HepG2 (cell line): ENCODE measurements around the gene ERC1. TPM values are rescaled to one million over a fixed set of nuclear protein-coding genes. Genes with fewer than 3 reads are reported as not detected.

Experiments used
- ATAC-seq: fragments of 200-7000 bp; cut with Tn5 transposase; 3 replicates; pipeline ENCODE4 v1.9.1; 2020; ENCODE audit warnings: mild to moderate bottlenecking, moderate library complexity
- BruUV-seq: library from RNA; stranded (reverse); fragments of 400-500 nt; replicated peaks from 2 replicates; lab custom pipeline; 2021; lab: Mats Ljungman, UMichigan
- CTCF ChIA-PET: fragments of 300-600 bp; formaldehyde crosslinking; extraction: SDS; loops from one replicate; lab custom pipeline; 2021; ENCODE audit warnings: low total read pairs, inconsistent platforms, low intra/inter-chr PET ratio; lab: Yijun Ruan, JAX
- POLR2A ChIA-PET: fragments of 350-600 bp; sonication (Branson Sonifier 250); formaldehyde crosslinking; loops from one replicate; lab custom pipeline; 2020; ENCODE audit warnings: antibody characterized with exemption, inconsistent platforms; lab: Yijun Ruan, JAX
- DNase-seq: peaks from one replicate; pipeline ENCODE4 v3.0.0-alpha.2; 2015; ENCODE audit warnings: low spot score
- FAIRE-seq: peaks from 3 replicates; lab custom pipeline; 2011; peaks lifted over from hg19 to GRCh38; lab: Jason Lieb, UNC
- H2AFZ ChIP-seq: one replicate; pipeline ENCODE4 v1.6.1; 2011; ENCODE audit warnings: low read length, inconsistent platforms
- H3K27ac ChIP-seq: fragments of 300-600 bp; 3 replicates; pipeline ENCODE4 v1.8.0; 2011; ENCODE audit warnings: mixed run types, mild to moderate bottlenecking, mixed read lengths, low read length, inconsistent platforms; ENCODE audit not compliant: insufficient read depth; ENCODE audit errors: extremely low read length
- H3K27me3 ChIP-seq, 2 experiments: fragments of 200-600 bp in 1 of 2; 2 replicates in 1 of 2; 3 replicates in 1 of 2; pipeline versions ENCODE4 v1.6.0 to v1.8.0; 2011; ENCODE audit warnings: low read length in 2 of 2, mild to moderate bottlenecking in 2 of 2, moderate library complexity in 2 of 2, inconsistent platforms in 1 of 2; ENCODE audit not compliant: insufficient read depth in 2 of 2, control insufficient read depth in 1 of 2
- H3K36me3 ChIP-seq, 2 experiments: fragments of 200-600 bp in 1 of 2; replicated peaks in 1 of 2; 2 replicates in 1 of 2; 3 replicates in 1 of 2; pipeline versions ENCODE4 v1.5.1 to v1.8.0; 2011; ENCODE audit warnings: low read length in 2 of 2, inconsistent platforms in 1 of 2; ENCODE audit not compliant: insufficient read depth in 2 of 2, control insufficient read depth in 1 of 2
- H3K4me1 ChIP-seq: 2 replicates; pipeline ENCODE4 v1.5.1; 2012; ENCODE audit warnings: low read length, inconsistent platforms; ENCODE audit not compliant: insufficient read depth
- H3K4me2 ChIP-seq: 2 replicates; pipeline ENCODE4 v1.6.0; 2011; ENCODE audit warnings: low read depth, low read length, inconsistent platforms
- H3K4me3 ChIP-seq, 3 experiments: fragments of 200-600 bp in 1 of 3; sonication (generic), shearing (Covaris generic) in 1 of 3; replicated peaks in 1 of 3; 2 replicates each; pipeline ENCODE4 v1.5.1; 2011 to 2016; ENCODE audit warnings: low read length in 3 of 3, inconsistent platforms in 2 of 3, low read depth in 2 of 3, mild to moderate bottlenecking in 2 of 3, control low read depth in 1 of 3, mixed read lengths in 1 of 3; ENCODE audit not compliant: insufficient read depth in 1 of 3
- H3K79me2 ChIP-seq: one replicate; pipeline ENCODE4 v1.6.1; 2011; ENCODE audit warnings: low read length, inconsistent platforms; ENCODE audit not compliant: insufficient read depth
- H3K9ac ChIP-seq: 2 replicates; pipeline ENCODE4 v1.6.0; 2011; ENCODE audit warnings: mild to moderate bottlenecking, low read depth, low read length, inconsistent platforms; ENCODE audit not compliant: insufficient read depth
- H3K9me3 ChIP-seq: 2 replicates; pipeline ENCODE4 v1.5.1; 2012; ENCODE audit warnings: mild to moderate bottlenecking, low read length
- H4K20me1 ChIP-seq: 2 replicates; pipeline ENCODE4 v1.6.0; 2011; ENCODE audit warnings: inconsistent platforms, mild to moderate bottlenecking, low read length, moderate library complexity; ENCODE audit not compliant: insufficient read depth
- AGO1 ChIP-seq: fragments of 200-400 bp; formaldehyde crosslinking; IDR thresholded peaks from 2 replicates; pipeline ENCODE4 v1.6.1; 2017; ENCODE audit warnings: mild to moderate bottlenecking, low read depth, low read length, moderate library complexity; ENCODE audit not compliant: poor library complexity, severe bottlenecking
- CREB1 ChIP-seq, 2 experiments: fragments of 450-650 bp in 1 of 2; IDR thresholded peaks; 2 replicates each; pipeline ENCODE4 v1.6.1; 2016 to 2017; ENCODE audit warnings: control low read depth in 1 of 2, mild to moderate bottlenecking in 1 of 2, missing compliant biosample characterization in 1 of 2, missing genetic modification characterization in 1 of 2
- MEF2D ChIP-seq: sonication (generic); formaldehyde crosslinking; IDR thresholded peaks from 2 replicates; pipeline ENCODE4 v1.5.1; 2020; ENCODE audit warnings: mild to moderate bottlenecking, missing genetic modification reagents
- SP4 ChIP-seq: sonication (generic); formaldehyde crosslinking; IDR thresholded peaks from 2 replicates; pipeline ENCODE4 v1.8.1; 2023; ENCODE audit warnings: mild to moderate bottlenecking, missing genetic modification reagents
- ZHX1 ChIP-seq: sonication (generic); formaldehyde crosslinking; IDR thresholded peaks from 2 replicates; pipeline ENCODE4 v1.8.1; 2022; ENCODE audit warnings: low read depth, mild to moderate bottlenecking, missing genetic modification reagents
- ZNF160 ChIP-seq: sonication (generic); formaldehyde crosslinking; IDR thresholded peaks from 2 replicates; pipeline ENCODE4 v1.8.0; 2022; ENCODE audit warnings: mild to moderate bottlenecking, inconsistent platforms, missing genetic modification reagents
- ZNF317 ChIP-seq: sonication (generic); formaldehyde crosslinking; IDR thresholded peaks from 2 replicates; pipeline ENCODE4 v1.5.0; 2020; ENCODE audit warnings: mild to moderate bottlenecking, missing genetic modification reagents
- ZNF333 ChIP-seq: sonication (generic); formaldehyde crosslinking; IDR thresholded peaks from 2 replicates; pipeline ENCODE4 v1.4.0; 2020; ENCODE audit warnings: mild to moderate bottlenecking, missing genetic modification reagents, borderline replicate concordance
- ZNF430 ChIP-seq: sonication (generic); formaldehyde crosslinking; IDR thresholded peaks from 2 replicates; pipeline ENCODE4 v1.9.0; 2021; ENCODE audit warnings: mild to moderate bottlenecking, missing genetic modification reagents
- ZNF644 ChIP-seq: IDR thresholded peaks from 2 replicates; pipeline ENCODE4 v1.6.1; 2016; ENCODE audit warnings: low read depth
- ZSCAN30 ChIP-seq: sonication (generic); formaldehyde crosslinking; IDR thresholded peaks from 2 replicates; pipeline ENCODE4 v1.5.0; 2020; ENCODE audit warnings: mild to moderate bottlenecking, missing genetic modification reagents
- WGBS: methylation state at CpG from one replicate; pipeline ENCODE4 v1.1.6; 2017; ENCODE audit warnings: low lambda C conversion rate; 5-methylcytosine and 5-hydroxymethylcytosine counted together
- in situ Hi-C: cut with HindIII; loops from 2 replicates; pipeline ENCODE4 v1.10.0; 2017; ENCODE audit warnings: low pct_unique_long_range_greater_than_20kb; ENCODE audit not compliant: extremely low pct_ligation_motif_present
- intact Hi-C: fragments of 100-400 bp; cut with micrococcal nuclease; formaldehyde crosslinking; loops from one replicate; pipeline ENCODE4 v1.10.0; 2022; ENCODE audit not compliant: unreplicated experiment
- polyA plus RNA-seq, 8 experiments: library from polyadenylated mRNA; depleted of rRNA in 3 of 8; stranded (reverse) in 7 of 8; unstranded in 1 of 8; fragments of >200 nt; fragmentation: Illumina TruSeq in 4 of 8; extraction: Trizol in 4 of 8; gene quantifications; 2 replicates each; pipeline versions ENCODE4 v1.2.1 to v1.2.3, GENCODE V29; 2011 to 2016; ENCODE audit warnings: low read depth in 4 of 8, missing spikeins in 1 of 8, mixed read lengths in 1 of 8; ENCODE audit not compliant: insufficient read depth in 1 of 8
- total RNA-seq, 5 experiments: library from RNA; depleted of rRNA; stranded (reverse); fragments of >200 nt; fragmentation: Illumina TruSeq; extraction: Trizol; gene quantifications; 2 replicates each; pipeline ENCODE4 v1.2.3, GENCODE V29; 2016; ENCODE audit warnings: low read depth in 1 of 5

Gene ERC1
- total and polyA plus RNA-seq, 2 of the 13 experiments (the other 11 are each of a cell fraction or from before 2014, with no cell fraction given): 6.1 to 12.4 TPM

DNA sequence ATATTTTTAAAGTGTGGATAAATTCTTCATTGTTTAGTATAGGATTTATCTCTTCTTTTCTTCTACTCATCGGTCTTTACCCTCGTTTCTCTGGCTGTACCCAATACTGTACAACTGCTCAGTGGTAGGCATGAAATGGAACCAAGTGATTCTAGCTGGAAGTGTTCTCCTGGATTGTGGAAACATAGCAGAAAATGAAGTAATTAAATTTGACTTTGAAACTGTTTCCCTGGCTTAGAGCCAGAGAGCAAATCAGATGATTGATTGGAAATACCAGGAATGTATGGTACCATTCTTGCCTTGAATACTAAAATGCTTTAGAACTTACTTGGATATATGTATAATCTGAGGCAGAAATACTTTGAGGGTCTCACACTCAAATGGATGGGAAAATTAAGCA is 292.3 kb downstream of the ERC1 start:
- Histone ChIP-seq H3K4me1 (no peaks in the 10 kb centered on the region), H4K20me1 (no peaks in the 10 kb centered on the region), H3K9ac (no peak overlapping the region), H3K27me3 (no peaks in the 10 kb centered on the region), H3K4me2 (no peak overlapping the region), H3K79me2 (no peaks in the 10 kb centered on the region), H3K9me3 (no peaks in the 10 kb centered on the region), H2AFZ (no peak overlapping the region), H3K4me3 (no peak overlapping the region), H3K27ac (no peak overlapping the region), H3K36me3 (no peaks in the 10 kb centered on the region)
- FAIRE-seq (no peak), ATAC-seq (no peak), DNase-seq (no peak)
- intact Hi-C loops: no loop called here
- POLR2A ChIA-PET: no interaction called here
- CTCF ChIA-PET: no interaction called here
- no TSS peak for BruUV-seq
- in situ Hi-C loops: no loop called here
- TF ChIP-seq ZHX1 (CRISPR knock-in tag): no peak
- no peak for TF ChIP-seq ZNF644 (CRISPR knock-in tag)
- TF ChIP-seq AGO1: no peak
- no peak for TF ChIP-seq MEF2D (CRISPR knock-in tag)
- no peak for TF ChIP-seq CREB1 (IDR thresholded peaks at IDR 0.05)
- no peak for TF ChIP-seq CREB1 (CRISPR knock-in tag; IDR thresholded peaks at IDR 0.05)
- no peak for TF ChIP-seq ZSCAN30 (CRISPR knock-in tag)
- no peak for TF ChIP-seq ZNF160 (CRISPR knock-in tag)
- no peak for TF ChIP-seq ZNF317 (CRISPR knock-in tag)
- no peak for TF ChIP-seq ZNF333 (CRISPR knock-in tag)
- no peak for TF ChIP-seq SP4
- no peak for TF ChIP-seq ZNF430 (CRISPR knock-in tag)
- 90% methylated on average over 2 of the region's 2 CpGs for WGBS
